Embryonic facial prominence (tissue), 1 donor: ENCODE data around the gene SKIDA1.
A peak's percentile ranks its signal among the peaks of the same experiment; 100 is the strongest.
"Not testable (repeated sequence)": the region's sequence is repeated elsewhere in the genome, so short reads cannot be mapped to it uniquely, and the experiment has no call there.

Experiments used
- DNase-seq: peaks from one replicate; pipeline ENCODE4 v3.0.0-alpha.2; 2016; ENCODE audit errors: extremely low spot score

SKIDA1 gene

GRCh38 chr10:21525367-21526187 is at the start of gene SKIDA1:
Gene SKIDA1 (minus strand): TSS chr10:21525682. CDS start chr10:21517822, 7,860 bp downstream.
- DNase-seq: peak; percentile 93

- not testable (repeated sequence) for DNase-seq
Observed at GRCh38 chr10:21574514-21574913, 49.0 kb upstream of the SKIDA1 start.

GRCh38 chr10:21572578-21572977 is 47.1 kb upstream of the SKIDA1 start:
- DNase-seq: no peak

- no peak for DNase-seq
Observed at GRCh38 chr10:21570761-21571521, 45.5 kb upstream of the SKIDA1 start.

- DNase-seq: not testable (repeated sequence)
Observed at GRCh38 chr10:21558984-21559383, 33.5 kb upstream of the SKIDA1 start.

GRCh38 chr10:21556527-21556926 is 31.0 kb upstream of the SKIDA1 start:
- no peak for DNase-seq

- DNase-seq: no peak
Observed at GRCh38 chr10:21552638-21553037, 27.2 kb upstream of the SKIDA1 start.

GRCh38 chr10:21547246-21547645 is 21.8 kb upstream of the SKIDA1 start:
- DNase-seq: no peak

- DNase-seq: not testable (repeated sequence)
Observed at GRCh38 chr10:21540701-21541100, 15.2 kb upstream of the SKIDA1 start.

- DNase-seq: no peak
Observed at GRCh38 chr10:21536874-21537273, 11.4 kb upstream of the SKIDA1 start.

GRCh38 chr10:21535976-21536375 is 10.5 kb upstream of the SKIDA1 start:
- DNase-seq: not testable (repeated sequence)

GRCh38 chr10:21535494-21535965 is 10.0 kb upstream of the SKIDA1 start:
- DNase-seq: no peak

GRCh38 chr10:21534604-21535493 is 9.4 kb upstream of the SKIDA1 start:
- peak; percentile 50 for DNase-seq

GRCh38 chr10:21534280-21534586 is 8.8 kb upstream of the SKIDA1 start:
- no peak for DNase-seq

- DNase-seq: peak; percentile 86
Observed at GRCh38 chr10:21533467-21534279, 8.2 kb upstream of the SKIDA1 start, which contains the start of gene MLLT10. Gene MLLT10 (plus strand): TSS chr10:21534232. CDS start chr10:21534645, 413 bp downstream.

- no peak for DNase-seq
Observed at GRCh38 chr10:21532694-21533466, 7.4 kb upstream of the SKIDA1 start.

GRCh38 chr10:21531164-21531563 is 5.7 kb upstream of the SKIDA1 start:
- no peak for DNase-seq

- no peak for DNase-seq
Observed at GRCh38 chr10:21530641-21531040, 5.2 kb upstream of the SKIDA1 start.

- DNase-seq: no peak
Observed at GRCh38 chr10:21530168-21530567, 4.7 kb upstream of the SKIDA1 start.
